GM10266 (cell line): ENCODE data around the gene PRRG3.

Experiments used
- DNase-seq: peaks from one replicate; pipeline ENCODE4 v3.0.0; 2012; ENCODE audit errors: extremely low spot score
- CTCF ChIP-seq: IDR thresholded peaks from 2 replicates; pipeline ENCODE4 v1.5.1; 2012; ENCODE audit warnings: mild to moderate bottlenecking, low read depth; ENCODE audit not compliant: control insufficient read depth, insufficient read depth; ENCODE audit errors: missing control alignments

The PRRG3 gene

GRCh38 chrX:151715752-151716151 is 20.5 kb downstream of the PRRG3 start, which contains the start of gene FATE1:
FATE1 (plus strand) TSS chrX:151716035; CDS start chrX:151716120, 85 bp downstream.
- no peak for DNase-seq
- no peak for TF ChIP-seq CTCF

DNA sequence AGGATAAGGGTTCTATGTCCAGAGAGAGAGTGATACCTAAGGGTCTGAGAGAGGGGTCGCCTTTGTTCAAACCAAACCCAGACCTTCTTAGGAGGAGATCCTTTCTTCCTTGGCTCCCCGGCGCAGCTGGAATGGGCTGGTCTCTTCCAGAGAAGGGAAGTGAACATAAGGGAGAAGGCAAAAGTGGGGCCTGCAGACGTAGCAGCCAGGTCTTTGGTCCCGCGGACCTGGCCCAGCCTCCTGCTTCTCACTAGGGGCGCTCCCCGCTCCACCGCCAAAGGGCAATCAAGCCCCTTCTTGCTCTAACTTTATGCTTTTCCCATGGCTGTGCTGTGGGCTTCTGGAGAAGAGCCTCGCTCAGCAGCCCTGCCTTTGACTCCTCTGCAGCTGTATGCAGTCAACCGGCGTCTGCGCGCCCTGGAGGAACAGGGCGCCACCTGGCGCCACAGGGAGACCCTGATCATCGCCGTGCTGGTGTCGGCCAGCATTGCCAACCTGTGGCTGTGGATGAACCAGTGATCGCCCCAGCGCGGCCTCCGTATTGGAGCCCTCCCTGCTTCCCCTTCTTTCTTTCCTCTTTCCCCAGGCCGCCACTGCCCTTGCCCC is 27.1 kb downstream of the PRRG3 start:
- no peak for TF ChIP-seq CTCF
- DNase-seq: no peak

DNA sequence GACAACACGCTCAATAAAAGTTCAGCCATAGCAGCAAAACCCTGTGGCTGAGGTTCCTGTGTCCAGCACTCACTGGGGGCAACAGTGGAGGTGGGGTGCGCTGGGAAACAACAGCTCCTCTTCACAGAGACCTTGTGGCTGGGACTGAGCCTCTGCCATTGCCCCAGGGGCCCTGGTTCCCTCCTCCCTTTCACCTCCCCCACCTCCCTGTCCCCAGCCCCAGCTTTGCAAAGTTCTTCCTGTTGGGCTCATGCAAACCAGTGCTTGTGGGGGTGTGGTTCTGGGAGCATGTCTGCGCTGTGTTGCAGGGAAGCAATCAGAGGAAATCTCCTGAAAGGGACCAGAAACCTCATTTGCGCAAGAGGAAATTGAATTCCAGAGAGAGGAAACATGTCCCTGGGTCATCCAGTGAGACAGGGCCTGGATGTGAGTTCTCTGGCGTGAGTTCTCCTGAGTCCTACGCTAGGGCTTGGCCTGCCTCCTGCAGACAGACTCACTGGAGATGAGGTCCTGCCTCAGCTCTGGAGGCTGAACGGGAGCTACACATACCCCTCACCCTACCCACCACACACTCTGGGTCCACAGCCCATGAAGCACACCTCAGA is 28.0 kb downstream of the PRRG3 start:
- DNase-seq: no peak
- TF ChIP-seq CTCF: no peak

- no peak for DNase-seq
- no peak for TF ChIP-seq CTCF
Observed at GRCh38 chrX:151724563-151725337, 29.5 kb downstream of the PRRG3 start.

- no peak for TF ChIP-seq CTCF
- DNase-seq: no peak
Observed at GRCh38 chrX:151725338-151725614, 30.0 kb downstream of the PRRG3 start.

GRCh38 chrX:151726751-151727150 is 31.5 kb downstream of the PRRG3 start:
- no peak for DNase-seq
- no peak for TF ChIP-seq CTCF

GRCh38 chrX:151727346-151727745 is 32.1 kb downstream of the PRRG3 start:
- no peak for TF ChIP-seq CTCF
- no peak for DNase-seq
